GM12872 (cell line): ENCODE results near the gene CTTNBP2NL.

Source experiments
- TF ChIP-seq, protein P1 (sequence below): IDR thresholded peaks from 3 replicates; pipeline ENCODE4 v1.5.1; 2011; ENCODE audit warnings: low read depth, mild to moderate bottlenecking, low read length, moderate library complexity; ENCODE audit not compliant: insufficient read depth

CTTNBP2NL gene

DNA sequence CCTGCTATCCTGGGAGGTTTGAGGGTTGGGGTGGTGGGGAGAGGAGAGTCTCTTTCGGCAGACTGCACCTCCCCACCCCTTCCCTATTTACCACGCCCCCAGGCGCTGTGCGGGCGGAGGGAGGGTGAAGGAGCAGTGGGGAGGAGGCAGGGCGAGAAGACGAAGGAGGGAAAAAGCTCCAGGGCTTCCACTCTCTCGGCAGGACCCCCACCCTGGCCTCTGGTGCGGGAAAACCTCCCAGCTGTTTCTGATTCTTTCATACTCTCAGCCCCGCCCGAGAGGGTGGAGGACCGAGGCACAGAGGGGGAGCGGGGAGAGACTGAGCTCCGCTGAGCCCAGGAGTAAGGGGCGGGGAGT, 111.9 kb downstream of the CTTNBP2NL start:
- TF ChIP-seq, protein P1, sequence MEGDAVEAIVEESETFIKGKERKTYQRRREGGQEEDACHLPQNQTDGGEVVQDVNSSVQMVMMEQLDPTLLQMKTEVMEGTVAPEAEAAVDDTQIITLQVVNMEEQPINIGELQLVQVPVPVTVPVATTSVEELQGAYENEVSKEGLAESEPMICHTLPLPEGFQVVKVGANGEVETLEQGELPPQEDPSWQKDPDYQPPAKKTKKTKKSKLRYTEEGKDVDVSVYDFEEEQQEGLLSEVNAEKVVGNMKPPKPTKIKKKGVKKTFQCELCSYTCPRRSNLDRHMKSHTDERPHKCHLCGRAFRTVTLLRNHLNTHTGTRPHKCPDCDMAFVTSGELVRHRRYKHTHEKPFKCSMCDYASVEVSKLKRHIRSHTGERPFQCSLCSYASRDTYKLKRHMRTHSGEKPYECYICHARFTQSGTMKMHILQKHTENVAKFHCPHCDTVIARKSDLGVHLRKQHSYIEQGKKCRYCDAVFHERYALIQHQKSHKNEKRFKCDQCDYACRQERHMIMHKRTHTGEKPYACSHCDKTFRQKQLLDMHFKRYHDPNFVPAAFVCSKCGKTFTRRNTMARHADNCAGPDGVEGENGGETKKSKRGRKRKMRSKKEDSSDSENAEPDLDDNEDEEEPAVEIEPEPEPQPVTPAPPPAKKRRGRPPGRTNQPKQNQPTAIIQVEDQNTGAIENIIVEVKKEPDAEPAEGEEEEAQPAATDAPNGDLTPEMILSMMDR, result no peak

DNA sequence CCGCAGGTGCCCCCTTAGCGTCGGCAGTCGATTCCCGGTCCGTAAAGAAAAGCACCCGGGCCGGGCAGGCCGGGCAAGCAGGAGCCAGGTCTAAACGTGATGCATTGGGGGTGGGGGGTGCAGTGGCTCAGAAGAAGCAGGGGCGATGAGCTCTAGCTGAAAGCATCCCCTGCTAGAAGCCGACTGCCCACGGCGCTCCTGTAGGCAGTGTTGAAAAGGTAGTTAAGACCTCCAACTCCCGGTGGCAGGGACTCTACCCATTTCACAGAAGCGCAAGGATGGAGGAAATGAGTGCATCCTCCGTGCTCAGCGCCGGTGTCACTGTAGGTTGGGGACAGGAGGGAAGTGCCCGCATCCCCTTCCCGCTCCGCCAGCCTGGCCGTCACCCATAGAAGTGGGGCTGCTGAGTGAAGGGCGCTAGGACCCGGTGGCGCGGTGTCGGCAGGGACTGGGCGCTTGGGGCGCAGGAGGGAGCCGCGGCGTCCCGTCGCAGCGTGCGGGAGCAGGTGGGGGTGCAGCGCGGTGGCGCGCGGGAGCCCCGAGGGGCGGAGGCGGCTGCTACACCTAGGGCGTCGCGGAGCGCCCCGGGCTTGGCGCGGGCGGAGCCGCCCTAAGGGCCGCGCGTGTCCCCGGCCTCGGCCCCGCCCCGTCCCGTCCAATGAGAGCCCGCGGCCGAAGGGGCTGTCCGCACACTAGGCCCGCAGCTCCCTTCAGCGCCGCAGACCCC, 112.4 kb downstream of the CTTNBP2NL start, which contains the start of gene WNT2B:
TSS of gene WNT2B (plus strand) at position 688 of the 727 bp plus-strand sequence. CDS start 298 bp downstream, outside the sequence.
- TF ChIP-seq, protein P1, result 0 out of 3 replicates have a peak, but pooled peaks have one; percentile 12

DNA sequence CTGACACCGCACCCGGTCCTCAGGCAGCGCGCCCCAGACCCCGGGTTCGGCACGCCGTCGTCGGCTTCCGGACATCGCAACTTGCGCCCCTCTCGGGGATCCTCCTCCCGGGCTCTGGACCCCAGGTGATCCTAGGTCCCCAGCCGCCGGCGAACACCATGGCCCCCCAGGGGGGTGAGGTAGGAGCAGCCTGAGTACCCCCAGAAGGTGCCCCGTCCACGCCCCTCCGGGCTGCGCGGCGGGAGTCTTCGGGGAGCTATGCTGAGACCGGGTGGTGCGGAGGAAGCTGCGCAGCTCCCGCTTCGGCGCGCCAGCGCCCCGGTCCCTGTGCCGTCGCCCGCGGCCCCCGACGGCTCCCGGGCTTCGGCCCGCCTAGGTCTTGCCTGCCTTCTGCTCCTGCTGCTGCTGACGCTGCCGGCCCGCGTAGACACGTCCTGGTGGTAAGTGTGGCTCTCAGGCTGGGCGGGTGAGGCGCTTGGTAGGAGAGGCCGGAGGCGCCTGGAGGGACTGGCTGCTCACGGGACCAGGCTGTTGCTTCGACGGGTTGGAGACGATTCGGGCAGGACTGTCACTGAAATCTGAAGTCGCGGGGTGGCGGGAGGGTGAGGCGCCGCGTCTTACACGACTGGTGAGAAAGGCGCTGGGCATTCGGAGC, 113.1 kb downstream of the CTTNBP2NL start:
- TF ChIP-seq, protein P1, result no peak

DNA sequence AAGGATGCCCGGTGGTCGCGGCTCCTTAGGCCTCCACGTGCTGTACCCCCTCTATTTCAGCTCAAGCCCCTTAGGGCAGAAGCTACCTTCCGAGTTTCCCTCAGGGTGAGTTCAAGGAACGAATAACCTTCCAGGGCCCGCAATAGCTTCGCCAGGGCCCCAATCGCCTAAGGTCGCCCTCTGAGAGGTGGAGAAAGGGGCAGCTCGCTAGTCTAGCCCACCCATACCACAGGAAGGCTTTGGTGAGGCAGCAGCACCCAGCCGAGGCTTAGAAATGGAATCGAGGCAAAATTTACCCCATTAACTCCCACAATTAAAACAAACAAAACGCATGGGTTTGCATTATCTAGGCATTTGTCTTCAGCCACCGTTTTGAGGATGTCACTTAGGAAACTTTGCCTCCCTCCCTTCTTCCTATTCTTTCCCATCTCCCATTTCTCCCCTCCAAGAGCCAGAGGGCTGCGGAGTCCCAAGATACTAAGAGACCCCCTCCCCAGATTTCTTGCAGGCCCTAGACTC, 113.7 kb downstream of the CTTNBP2NL start:
- TF ChIP-seq, protein P1, result no peak

DNA sequence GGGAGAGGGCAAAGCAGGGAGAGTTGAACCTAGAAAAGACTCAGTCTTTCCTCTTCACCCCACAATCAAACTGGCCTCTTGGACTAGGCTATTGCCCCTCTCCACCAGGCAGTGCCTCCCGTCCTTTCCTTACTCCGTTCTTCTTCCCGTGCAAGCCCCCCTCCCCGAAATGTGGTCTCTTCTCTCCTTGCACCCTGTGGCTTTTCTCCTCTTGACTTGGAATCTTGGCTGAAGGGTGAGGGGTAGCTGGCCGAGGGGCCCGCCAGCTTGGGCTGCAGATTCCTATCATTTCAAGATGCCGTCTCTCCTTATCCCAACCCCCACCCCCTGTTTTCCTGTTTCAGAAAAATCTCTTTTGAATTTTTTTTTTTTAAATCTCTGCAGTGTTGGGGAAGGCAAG, 114.3 kb downstream of the CTTNBP2NL start:
- TF ChIP-seq, protein P1, result no peak
